ENCODE measurements around the gene C3orf52.
"Not testable (repeated sequence)": the region's sequence is repeated elsewhere in the genome, so short reads cannot be mapped to it uniquely, and the experiment has no call there.

The C3orf52 gene

GRCh38 chr3:112086076-112086854 is at the start of gene C3orf52:
C3orf52 (plus strand) TSS chr3:112086389; CDS start chr3:112086408, 19 bp downstream.
- DNase-seq: no peak

- not testable (repeated sequence) for DNase-seq
Observed at GRCh38 chr3:112037194-112037593, 49.0 kb upstream of the C3orf52 start.

GRCh38 chr3:112038863-112039262 is 47.3 kb upstream of the C3orf52 start:
- no peak for DNase-seq

- DNase-seq: no peak
Observed at GRCh38 chr3:112041321-112041720, 44.9 kb upstream of the C3orf52 start.

- peak; percentile 100 for DNase-seq
Observed at GRCh38 chr3:112042842-112043280, 43.3 kb upstream of the C3orf52 start.

- DNase-seq: peak; percentile 96
Observed at GRCh38 chr3:112043621-112044201, 42.5 kb upstream of the C3orf52 start.

- no peak for DNase-seq
Observed at GRCh38 chr3:112046599-112046998, 39.6 kb upstream of the C3orf52 start.

GRCh38 chr3:112047264-112047663 is 38.9 kb upstream of the C3orf52 start:
- no peak for DNase-seq

- DNase-seq: no peak
Observed at GRCh38 chr3:112048911-112049310, 37.3 kb upstream of the C3orf52 start.

- no peak for DNase-seq
Observed at GRCh38 chr3:112053229-112053628, 33.0 kb upstream of the C3orf52 start.

GRCh38 chr3:112056451-112056929 is 29.7 kb upstream of the C3orf52 start:
- no peak for DNase-seq

GRCh38 chr3:112059497-112059896 is 26.7 kb upstream of the C3orf52 start:
- DNase-seq: no peak

GRCh38 chr3:112061152-112061551 is 25.0 kb upstream of the C3orf52 start:
- no peak for DNase-seq

- not testable (repeated sequence) for DNase-seq
Observed at GRCh38 chr3:112072387-112073060, 13.7 kb upstream of the C3orf52 start.

- no peak for DNase-seq
Observed at GRCh38 chr3:112074006-112074405, 12.2 kb upstream of the C3orf52 start.

GRCh38 chr3:112074616-112075497 is 11.3 kb upstream of the C3orf52 start:
- no peak for DNase-seq

GRCh38 chr3:112078125-112079083 is 7.8 kb upstream of the C3orf52 start:
- DNase-seq: no peak

- no peak for DNase-seq
Observed at GRCh38 chr3:112083239-112083638, 3.0 kb upstream of the C3orf52 start.

GRCh38 chr3:112084980-112085705 is 1.0 kb upstream of the C3orf52 start:
- DNase-seq: no peak

GRCh38 chr3:112085735-112086075 is 484 bp upstream of the C3orf52 start:
- DNase-seq: no peak

All from NCI-H1436 treated with DMSO at 0.1 percent for 48 hours (cell line).